Epithelial cell of esophagus (primary cell): Measurements from ENCODE around the gene HRH1.
A peak's percentile ranks its signal among the peaks of the same experiment; 100 is the strongest.

Source experiments
- DNase-seq: peaks from one replicate; pipeline ENCODE4 v3.0.0; 2010; ENCODE audit warnings: low read depth
- H3K4me3 ChIP-seq: 2 replicates; pipeline ENCODE4 v1.5.1; 2011; ENCODE audit warnings: mild to moderate bottlenecking, low read length, control low read depth
- TF ChIP-seq, protein P1 (sequence below): IDR thresholded peaks from 2 replicates; pipeline ENCODE4 v1.5.1; 2011; ENCODE audit warnings: low read depth, mild to moderate bottlenecking, low read length, control low read depth, inconsistent platforms; ENCODE audit not compliant: insufficient read depth; ENCODE audit errors: missing control alignments

HRH1 gene

DNA sequence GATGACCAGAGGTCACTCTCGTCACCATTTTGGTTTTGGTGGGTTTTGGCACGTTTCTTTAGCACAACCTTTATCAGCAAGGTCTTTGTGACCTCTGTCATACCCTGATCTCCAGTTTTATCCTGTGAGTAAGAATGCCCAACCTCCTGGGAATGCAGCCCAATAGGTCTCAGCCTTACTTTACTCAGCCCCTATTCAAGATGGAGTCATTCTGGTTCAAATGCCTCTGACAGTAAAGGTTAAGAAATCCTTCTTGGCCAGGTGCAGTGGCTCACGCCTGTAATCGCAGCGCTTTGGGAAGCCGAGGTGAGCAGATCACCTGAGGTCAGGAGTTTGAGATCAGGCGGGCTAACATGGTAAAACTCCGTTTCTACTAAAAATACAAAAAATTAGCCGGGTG lies 114.7 kb downstream of the HRH1 start:
- DNase-seq, result no peak
- TF ChIP-seq, protein P1, sequence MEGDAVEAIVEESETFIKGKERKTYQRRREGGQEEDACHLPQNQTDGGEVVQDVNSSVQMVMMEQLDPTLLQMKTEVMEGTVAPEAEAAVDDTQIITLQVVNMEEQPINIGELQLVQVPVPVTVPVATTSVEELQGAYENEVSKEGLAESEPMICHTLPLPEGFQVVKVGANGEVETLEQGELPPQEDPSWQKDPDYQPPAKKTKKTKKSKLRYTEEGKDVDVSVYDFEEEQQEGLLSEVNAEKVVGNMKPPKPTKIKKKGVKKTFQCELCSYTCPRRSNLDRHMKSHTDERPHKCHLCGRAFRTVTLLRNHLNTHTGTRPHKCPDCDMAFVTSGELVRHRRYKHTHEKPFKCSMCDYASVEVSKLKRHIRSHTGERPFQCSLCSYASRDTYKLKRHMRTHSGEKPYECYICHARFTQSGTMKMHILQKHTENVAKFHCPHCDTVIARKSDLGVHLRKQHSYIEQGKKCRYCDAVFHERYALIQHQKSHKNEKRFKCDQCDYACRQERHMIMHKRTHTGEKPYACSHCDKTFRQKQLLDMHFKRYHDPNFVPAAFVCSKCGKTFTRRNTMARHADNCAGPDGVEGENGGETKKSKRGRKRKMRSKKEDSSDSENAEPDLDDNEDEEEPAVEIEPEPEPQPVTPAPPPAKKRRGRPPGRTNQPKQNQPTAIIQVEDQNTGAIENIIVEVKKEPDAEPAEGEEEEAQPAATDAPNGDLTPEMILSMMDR, result no peak
- H3K4me3 ChIP-seq, result no peak overlapping the region

DNA sequence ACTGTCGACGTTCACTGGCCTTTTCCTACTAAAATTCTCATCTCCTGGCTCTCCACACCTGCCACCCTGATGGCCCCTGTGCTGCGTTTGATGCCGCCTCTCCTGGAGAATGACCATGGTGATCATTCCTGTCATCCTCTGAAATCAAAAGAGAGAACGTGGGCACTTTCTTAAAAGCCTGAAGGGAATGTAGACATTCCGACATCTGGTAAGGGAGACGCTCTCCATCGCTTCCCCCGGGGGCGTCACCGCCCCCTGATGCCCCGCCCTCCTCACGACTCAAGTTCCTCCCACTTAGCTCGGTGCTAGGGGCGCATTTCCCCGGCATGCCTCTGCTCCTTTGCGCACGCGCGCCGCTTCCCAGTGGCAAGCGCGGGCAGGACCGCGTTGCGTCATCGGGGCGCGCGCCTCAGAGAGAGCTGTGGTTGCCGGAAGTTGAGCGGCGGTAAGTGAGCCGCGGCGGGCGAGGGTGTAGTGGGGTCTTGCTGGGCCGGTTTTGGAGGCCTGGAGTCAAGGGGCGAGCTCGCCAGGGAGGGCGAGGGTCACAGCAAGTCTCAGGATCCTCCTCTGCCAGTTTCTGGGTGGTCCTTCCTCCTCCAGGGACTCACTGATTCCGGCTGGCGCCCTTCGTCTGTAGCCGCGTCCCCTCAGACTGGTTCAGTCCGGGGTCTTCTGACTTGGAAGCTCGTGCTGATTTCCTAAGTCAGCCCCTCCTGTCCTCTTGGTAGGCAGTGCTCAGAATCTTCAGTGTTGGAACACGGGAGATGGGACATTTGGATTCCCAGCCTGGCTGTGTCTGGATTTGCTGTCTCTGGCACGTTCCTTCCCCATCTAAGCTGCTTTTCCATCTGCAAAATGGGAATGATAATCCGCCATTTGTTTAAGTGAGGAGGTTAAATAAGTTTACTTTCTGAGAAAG lies 118.0 kb downstream of the HRH1 start, which contains the start of gene ATG7:
Gene ATG7, plus strand, starts transcription at position 412 of the 919 bp plus-strand sequence. CDS start 26,299 bp downstream, outside the sequence.
- TF ChIP-seq, protein P1, result no peak

DNA sequence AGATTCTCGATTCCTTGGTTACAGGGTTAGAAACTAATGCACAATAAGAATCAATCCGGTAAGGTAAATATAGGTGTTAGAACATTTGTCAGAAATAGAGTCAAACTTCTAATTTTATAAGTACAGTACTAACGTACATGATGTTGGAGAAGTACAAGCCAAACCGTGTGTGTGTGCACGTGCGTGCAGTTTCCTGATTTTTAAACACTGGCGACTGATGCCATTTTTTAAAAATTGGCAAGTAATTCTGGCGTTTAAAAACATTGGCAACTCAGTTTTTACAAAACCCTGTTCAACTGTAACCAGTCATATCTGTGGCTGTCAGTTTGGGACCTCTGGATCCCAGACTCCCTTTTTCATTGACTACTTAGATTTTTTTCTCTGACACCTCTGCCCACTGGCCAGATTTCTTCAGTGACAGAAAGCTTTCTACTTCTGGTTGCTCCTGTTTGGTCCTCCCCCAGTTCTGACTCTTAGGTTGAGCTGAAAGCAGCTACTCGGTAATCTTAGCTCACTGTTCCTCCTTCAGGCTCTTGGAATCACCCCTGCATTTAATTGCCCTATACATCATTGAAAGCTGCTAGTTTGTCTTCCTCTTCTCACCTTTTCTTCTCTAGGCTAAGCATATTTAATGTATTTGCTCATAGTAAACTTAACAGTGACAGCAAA lies 118.7 kb downstream of the HRH1 start:
- TF ChIP-seq, protein P1, result no peak
- no peak for DNase-seq
- H3K4me3 ChIP-seq, result peak overlapping the region; percentile 96

More for the DNA sequence above, 118.0 kb downstream of the HRH1 start, which contains the start of gene ATG7:
- DNase-seq, result peak; percentile 97
- H3K4me3 ChIP-seq, result peak within 1 kb of the TSS; percentile 96

DNA sequence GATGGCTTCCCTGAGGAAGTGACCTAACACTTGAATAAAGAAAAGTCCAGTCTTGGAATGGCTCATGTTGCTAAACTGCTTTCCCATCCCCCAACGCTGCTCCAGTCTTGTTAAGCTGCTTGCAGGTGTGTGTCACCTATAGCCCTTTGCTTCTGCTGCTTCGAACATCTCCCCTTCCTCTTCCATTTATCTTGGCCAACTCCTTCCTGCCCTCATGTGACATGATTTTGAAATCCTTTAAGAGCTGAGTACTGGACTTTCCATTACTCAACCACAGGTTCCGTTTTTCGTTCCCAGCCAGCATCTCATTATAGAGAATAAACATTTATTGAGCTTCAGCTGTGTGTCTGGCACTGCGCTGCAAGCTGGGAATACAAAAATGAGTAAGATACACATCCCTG lies 119.6 kb downstream of the HRH1 start:
- TF ChIP-seq, protein P1, result no peak
- no peak overlapping the region for H3K4me3 ChIP-seq
- no peak for DNase-seq

DNA sequence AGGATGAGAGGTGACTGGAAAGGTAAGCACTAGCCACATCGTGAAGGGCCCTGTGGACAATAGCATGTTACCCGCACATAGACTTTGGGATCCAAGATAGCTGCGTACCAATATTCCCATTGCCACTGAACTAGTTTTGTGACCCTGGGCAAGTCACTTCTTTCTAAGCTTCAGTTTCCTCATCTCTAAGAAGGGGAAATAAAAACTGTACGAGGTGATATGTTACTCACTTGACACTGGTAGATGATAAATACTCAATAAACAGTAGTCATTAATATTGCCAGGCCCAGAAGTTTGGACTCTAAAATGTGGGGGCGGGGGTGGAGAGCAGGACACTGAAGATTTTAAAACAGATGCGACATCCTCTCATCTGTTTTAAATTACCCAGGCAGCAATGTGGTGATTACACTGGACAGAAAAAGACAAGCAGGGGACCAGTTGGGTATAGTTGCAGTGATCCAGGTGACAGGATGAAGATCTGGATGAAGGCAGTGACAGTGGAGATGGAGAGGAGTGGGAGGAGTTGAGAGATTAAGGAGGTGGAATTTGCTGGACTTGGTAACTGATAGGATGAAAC lies 120.4 kb downstream of the HRH1 start:
- no peak for DNase-seq
- H3K4me3 ChIP-seq, result no peak overlapping the region

DNA sequence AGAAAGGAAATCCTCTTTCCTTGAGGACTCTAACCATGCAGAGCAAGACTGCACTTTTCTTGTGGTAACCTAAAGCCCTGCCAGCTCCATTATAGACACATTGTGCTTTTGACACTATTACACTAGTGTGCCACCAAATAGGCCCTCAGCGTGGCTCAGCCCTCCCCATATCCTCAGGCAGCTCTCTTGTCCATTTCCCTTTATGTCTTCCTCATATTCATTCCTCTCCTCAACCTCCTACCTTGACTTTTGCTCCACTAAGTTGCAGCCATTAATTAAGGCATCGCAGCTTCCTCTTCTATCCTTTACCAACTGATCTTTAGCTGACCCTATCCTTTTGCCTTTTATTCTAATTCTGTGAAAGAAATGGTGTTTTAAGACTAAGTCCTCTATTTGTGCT lies 121.6 kb downstream of the HRH1 start:
- DNase-seq, result no peak
- TF ChIP-seq, protein P1, result no peak
- no peak overlapping the region for H3K4me3 ChIP-seq

More for the DNA sequence above, 120.4 kb downstream of the HRH1 start:
- TF ChIP-seq, protein P1, result no peak
